ENCODE data around the gene MSL2.
"Not testable (repeated sequence)": the region's sequence is repeated elsewhere in the genome, so short reads cannot be mapped to it uniquely, and the experiment has no call there.

The MSL2 gene

GRCh38 chr3:136141891-136142290 lies 54.2 kb downstream of the MSL2 start:
- no peak for FAIRE-seq

- no peak for FAIRE-seq
Measured at GRCh38 chr3:136141291-136141785, 54.8 kb downstream of the MSL2 start.

- FAIRE-seq, result no peak
Measured at GRCh38 chr3:136136454-136136853, 59.7 kb downstream of the MSL2 start.

GRCh38 chr3:136135039-136135802 lies 60.9 kb downstream of the MSL2 start:
- no peak for FAIRE-seq

GRCh38 chr3:136134091-136134490 lies 62.0 kb downstream of the MSL2 start:
- FAIRE-seq, result peak; percentile 28

- not testable (repeated sequence) for FAIRE-seq
Measured at GRCh38 chr3:136131647-136132046, 64.5 kb downstream of the MSL2 start.

- FAIRE-seq, result no peak
Measured at GRCh38 chr3:136122006-136122405, 74.1 kb downstream of the MSL2 start.

GRCh38 chr3:136120373-136121348 lies 75.5 kb downstream of the MSL2 start:
- no peak for FAIRE-seq

- not testable (repeated sequence) for FAIRE-seq
Measured at GRCh38 chr3:136119783-136120182, 76.4 kb downstream of the MSL2 start.

GRCh38 chr3:136119332-136119731 lies 76.8 kb downstream of the MSL2 start:
- not testable (repeated sequence) for FAIRE-seq

GRCh38 chr3:136114421-136114820 lies 81.7 kb downstream of the MSL2 start:
- no peak for FAIRE-seq

GRCh38 chr3:136110481-136110880 lies 85.7 kb downstream of the MSL2 start:
- no peak for FAIRE-seq

- FAIRE-seq, result no peak
Measured at GRCh38 chr3:136109499-136109898, 86.6 kb downstream of the MSL2 start.

- no peak for FAIRE-seq
Measured at GRCh38 chr3:136106101-136106500, 90.0 kb downstream of the MSL2 start.

- FAIRE-seq, result no peak
Measured at GRCh38 chr3:136105044-136105443, 91.1 kb downstream of the MSL2 start.
